Stomach smooth muscle (tissue), 2 donors: ENCODE measurements around the gene FERD3L.
A peak's percentile ranks its signal among the peaks of the same experiment; 100 is the strongest.

Experiments used
- H3K27ac ChIP-seq: one replicate; pipeline ENCODE4 v1.7.0; 2013; ENCODE audit warnings: mild to moderate bottlenecking, low read length, inconsistent platforms
- H3K27me3 ChIP-seq, 2 donors: one replicate each; pipeline ENCODE4 v1.7.0; 2013; ENCODE audit warnings: low read length in 2 of 2; ENCODE audit not compliant: insufficient read depth in 2 of 2, control insufficient read depth in 1 of 2
- H3K36me3 ChIP-seq, 2 donors: one replicate each; pipeline ENCODE4 v1.7.0; 2013; ENCODE audit warnings: low read length in 2 of 2; ENCODE audit not compliant: control insufficient read depth in 2 of 2, insufficient read depth in 2 of 2
- H3K4me1 ChIP-seq: one replicate; pipeline ENCODE4 v1.7.0; 2013; ENCODE audit warnings: low read length; ENCODE audit not compliant: control insufficient read depth, insufficient read depth
- H3K4me3 ChIP-seq, 2 donors: one replicate each; pipeline ENCODE4 v1.7.0; 2013; ENCODE audit warnings: low read length in 2 of 2
- H3K9ac ChIP-seq, 2 donors: one replicate each; pipeline ENCODE4 v1.7.0; 2013; ENCODE audit warnings: low read length in 2 of 2, mild to moderate bottlenecking in 1 of 2
- H3K9me3 ChIP-seq, 2 donors: one replicate each; pipeline ENCODE4 v1.7.0; 2013; ENCODE audit warnings: low read length in 2 of 2; ENCODE audit not compliant: control insufficient read depth in 2 of 2
- donor health status: healthy.
- donor health status: Pancreatic carcinoma.

Gene FERD3L

DNA sequence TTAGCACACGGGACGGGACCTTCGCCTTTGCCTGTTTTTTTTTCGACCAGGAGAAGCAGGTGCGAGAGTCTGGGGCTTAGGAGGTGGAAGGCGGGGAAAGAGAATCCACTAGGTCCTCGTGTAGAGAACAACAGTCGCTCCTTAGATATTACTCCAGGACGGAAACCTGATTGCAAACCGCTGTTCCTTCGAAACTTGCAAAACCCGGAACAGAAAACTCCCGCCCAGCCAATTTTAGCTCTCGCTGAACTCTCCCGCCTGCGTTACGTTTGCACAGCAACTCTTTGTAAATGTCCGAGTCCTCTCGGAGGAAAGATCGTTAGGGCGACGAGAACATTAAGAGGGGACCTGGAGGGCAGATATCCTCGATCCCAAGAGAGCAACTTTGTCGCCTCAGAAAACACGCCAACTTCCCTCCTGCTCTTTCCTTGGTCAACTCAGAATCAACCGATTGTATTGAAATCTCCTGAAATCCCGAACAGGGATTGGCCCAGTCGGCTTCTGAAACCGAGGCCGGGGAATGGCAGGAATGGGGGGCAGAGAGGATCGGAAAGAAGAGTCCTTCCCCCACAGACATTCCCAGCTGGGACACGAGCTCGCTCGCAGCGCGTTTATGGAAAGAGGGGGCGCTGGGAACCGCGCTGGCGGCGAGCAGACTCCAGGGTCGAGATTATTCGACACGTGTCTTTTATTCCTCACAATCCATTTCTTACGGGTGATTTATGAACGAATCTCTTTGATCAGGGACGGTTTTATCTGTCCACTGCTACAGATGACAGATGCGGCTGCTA is 37.7 kb downstream of the FERD3L start:
- no peaks in the 10 kb centered on the region for H3K9me3 ChIP-seq
- H3K9ac ChIP-seq, result no peak overlapping the region
- H3K4me3 ChIP-seq, result peak overlapping the region; percentile 77
- no peaks in the 10 kb centered on the region for H3K36me3 ChIP-seq
- H3K27me3 ChIP-seq, result peaks cover 71 to 79% of the 10 kb centered on the region in 2 donors
- no peak overlapping the region for H3K27ac ChIP-seq
- peaks cover 25% of the 10 kb centered on the region for H3K4me1 ChIP-seq

DNA sequence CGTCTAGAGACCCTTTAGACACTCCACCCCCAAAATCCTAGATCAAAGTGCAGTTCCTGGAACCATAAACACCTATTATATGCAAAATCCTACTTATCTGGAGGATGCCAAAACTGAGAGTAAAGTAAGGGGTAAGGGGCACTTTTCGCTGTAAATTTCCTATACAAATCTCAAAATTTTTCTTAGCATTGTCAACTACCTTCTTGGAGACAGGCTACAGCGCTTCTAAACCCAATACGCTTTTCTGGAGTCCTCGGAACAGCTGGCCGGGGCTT is 38.2 kb downstream of the FERD3L start:
- Histone ChIP-seq H3K27me3 (peaks cover 66 to 75% of the 10 kb centered on the region in 2 donors), H3K4me3 (peak overlapping the region in 1 of 2 donors; percentile 77), H3K9ac (no peak overlapping the region), H3K4me1 (peaks cover 21% of the 10 kb centered on the region), H3K9me3 (no peaks in the 10 kb centered on the region), H3K36me3 (no peaks in the 10 kb centered on the region), H3K27ac (no peak overlapping the region)

DNA sequence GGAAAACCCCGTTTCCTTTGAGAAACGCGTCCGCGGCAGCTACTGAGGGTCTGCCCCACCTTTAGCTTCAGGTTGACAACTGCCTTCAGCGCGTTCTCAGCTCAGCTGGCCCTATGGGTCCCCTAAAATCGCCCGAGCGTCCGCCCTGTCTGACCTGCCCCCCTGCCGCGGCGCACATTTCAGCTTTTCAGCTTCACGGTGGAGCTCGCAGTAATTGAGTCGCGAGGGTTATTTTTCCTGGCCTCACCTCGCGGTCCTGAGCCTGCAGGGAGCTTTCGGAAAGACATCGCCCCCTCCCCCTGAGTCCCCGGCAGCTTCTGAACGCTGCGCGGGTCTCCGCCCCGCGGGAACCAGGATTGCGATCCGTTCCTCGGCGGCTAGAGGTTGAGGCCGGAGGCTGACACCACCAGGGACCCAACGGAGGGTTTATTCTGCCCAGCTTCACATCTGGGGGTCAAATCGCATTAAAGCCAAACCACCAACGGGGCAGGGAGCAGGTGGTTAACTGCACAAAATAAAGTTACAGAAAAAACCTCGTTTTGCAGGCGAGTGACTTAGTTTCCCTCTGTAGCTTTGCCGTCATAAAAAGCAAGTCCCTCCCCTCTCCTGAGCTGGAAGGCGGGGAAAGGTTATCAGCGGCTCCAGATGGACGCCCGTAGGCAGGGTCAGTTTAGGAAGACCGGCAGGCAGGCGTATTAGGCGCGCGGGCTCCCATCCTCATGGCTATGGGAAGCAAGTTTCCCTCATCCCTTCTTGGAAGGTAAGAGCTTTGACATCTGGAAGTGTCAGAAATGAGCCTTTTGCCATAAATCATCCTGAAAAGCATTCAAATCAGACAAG is 38.8 kb downstream of the FERD3L start:
- H3K4me3 ChIP-seq, result peak overlapping the region in 1 of 2 donors; percentile 77

GRCh38 chr7:19105546-19105945 is 39.7 kb downstream of the FERD3L start:
- H3K9ac ChIP-seq, result no peak overlapping the region
- H3K27me3 ChIP-seq, result peaks cover 54 to 70% of the 10 kb centered on the region in 2 donors

More for the DNA sequence above, 38.8 kb downstream of the FERD3L start:
- Histone ChIP-seq H3K27ac (no peak overlapping the region), H3K27me3 (peaks cover 62 to 74% of the 10 kb centered on the region in 2 donors), H3K36me3 (no peaks in the 10 kb centered on the region), H3K9ac (no peak overlapping the region), H3K4me1 (peaks cover 21% of the 10 kb centered on the region), H3K9me3 (no peaks in the 10 kb centered on the region)

DNA sequence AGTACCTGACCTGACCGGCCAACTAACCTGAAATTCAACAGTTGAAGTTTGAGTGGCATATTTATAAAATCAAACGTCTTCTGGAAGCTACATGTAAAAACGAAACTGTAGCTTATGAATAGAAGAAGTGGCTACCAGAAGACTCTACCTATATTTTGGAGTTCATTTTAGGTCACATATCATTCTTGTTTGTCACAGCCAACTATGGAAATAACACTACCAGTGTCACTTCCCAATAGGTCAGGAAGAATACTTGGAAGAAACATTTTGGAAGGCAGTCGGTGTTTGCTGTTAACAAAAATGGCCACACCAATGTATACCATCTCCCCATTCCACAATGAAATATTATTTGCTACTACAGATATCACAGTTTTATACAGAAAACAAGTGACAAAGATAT is 40.4 kb downstream of the FERD3L start:
- H3K27ac ChIP-seq, result no peak overlapping the region
- no peaks in the 10 kb centered on the region for H3K36me3 ChIP-seq
- no peak overlapping the region for H3K4me3 ChIP-seq
- H3K27me3 ChIP-seq, result peaks cover 47 to 66% of the 10 kb centered on the region in 2 donors
- H3K9me3 ChIP-seq, result no peaks in the 10 kb centered on the region
- H3K9ac ChIP-seq, result no peak overlapping the region
- peaks cover 21% of the 10 kb centered on the region for H3K4me1 ChIP-seq

More at GRCh38 chr7:19105546-19105945, 39.7 kb downstream of the FERD3L start:
- H3K4me1 ChIP-seq, result peaks cover 21% of the 10 kb centered on the region
- H3K4me3 ChIP-seq, result no peak overlapping the region
- no peak overlapping the region for H3K27ac ChIP-seq
- no peaks in the 10 kb centered on the region for H3K36me3 ChIP-seq
- H3K9me3 ChIP-seq, result no peaks in the 10 kb centered on the region

DNA sequence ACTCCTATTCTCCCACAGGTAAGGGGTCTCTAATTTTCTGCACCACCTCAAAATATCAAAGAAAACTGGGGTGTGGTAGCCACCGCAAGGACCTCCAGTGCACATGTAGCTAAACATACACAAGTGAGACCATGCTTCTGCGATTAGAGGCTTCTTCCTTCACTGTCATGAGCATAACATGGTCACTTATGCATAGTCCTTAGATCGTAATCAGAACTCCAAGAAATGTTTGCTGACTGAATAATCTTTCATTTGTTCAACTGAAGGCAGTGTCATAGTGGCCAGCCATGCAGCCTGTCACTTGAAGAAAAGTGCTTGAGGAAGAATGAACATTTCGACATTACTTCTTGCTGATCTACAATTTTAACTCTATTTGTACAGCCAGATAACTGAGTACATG is 42.3 kb downstream of the FERD3L start:
- no peak overlapping the region for H3K9ac ChIP-seq
- no peaks in the 10 kb centered on the region for H3K9me3 ChIP-seq
- no peak overlapping the region for H3K27ac ChIP-seq
- H3K36me3 ChIP-seq, result no peaks in the 10 kb centered on the region
- H3K4me3 ChIP-seq, result no peak overlapping the region
- H3K27me3 ChIP-seq, result peaks cover 31 to 47% of the 10 kb centered on the region in 2 donors
- peaks cover 14% of the 10 kb centered on the region for H3K4me1 ChIP-seq

DNA sequence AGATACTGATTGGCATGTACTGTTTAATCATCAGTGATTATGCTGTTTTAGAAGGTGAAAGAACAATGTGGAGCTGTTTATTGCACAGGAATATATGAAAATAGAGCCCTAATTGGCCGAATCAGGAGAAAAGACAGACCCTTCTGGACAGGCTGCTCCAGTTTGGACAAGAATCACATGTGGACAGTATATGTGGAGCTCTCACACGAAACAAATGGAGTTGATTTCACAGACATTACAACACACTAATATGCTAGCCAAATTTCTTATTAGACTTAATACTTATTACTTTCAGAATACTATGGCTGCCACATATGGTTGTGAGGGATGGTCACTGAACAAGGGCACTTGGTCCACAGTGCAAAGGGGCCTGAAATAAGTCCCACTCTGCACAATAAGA is 43.3 kb downstream of the FERD3L start:
- H3K36me3 ChIP-seq, result no peaks in the 10 kb centered on the region

GRCh38 chr7:19101472-19101871 is 43.7 kb downstream of the FERD3L start:
- Histone ChIP-seq H3K27me3 (peaks cover 17 to 33% of the 10 kb centered on the region in 2 donors), H3K4me1 (peaks cover 2% of the 10 kb centered on the region), H3K4me3 (no peak overlapping the region), H3K9me3 (no peaks in the 10 kb centered on the region), H3K27ac (no peak overlapping the region), H3K9ac (no peak overlapping the region), H3K36me3 (no peaks in the 10 kb centered on the region)

More for the DNA sequence above, 43.3 kb downstream of the FERD3L start:
- H3K9ac ChIP-seq, result no peak overlapping the region
- no peaks in the 10 kb centered on the region for H3K9me3 ChIP-seq
- no peak overlapping the region for H3K27ac ChIP-seq
- H3K4me1 ChIP-seq, result peaks cover 5% of the 10 kb centered on the region
- no peak overlapping the region for H3K4me3 ChIP-seq
- peaks cover 21 to 37% of the 10 kb centered on the region in 2 donors for H3K27me3 ChIP-seq

- Histone ChIP-seq H3K27ac (no peak overlapping the region), H3K9me3 (no peaks in the 10 kb centered on the region), H3K4me3 (no peak overlapping the region), H3K9ac (no peak overlapping the region), H3K36me3 (no peaks in the 10 kb centered on the region), H3K27me3 (peaks cover 4 to 20% of the 10 kb centered on the region in 2 donors), H3K4me1 (no peaks in the 10 kb centered on the region)
These were observed 45.3 kb downstream of the FERD3L start for GRCh38 chr7:19099924-19100323.

- Histone ChIP-seq H3K27me3 (peaks cover 4 to 13% of the 10 kb centered on the region in 2 donors), H3K4me3 (no peak overlapping the region), H3K36me3 (no peaks in the 10 kb centered on the region), H3K4me1 (no peaks in the 10 kb centered on the region), H3K27ac (no peak overlapping the region), H3K9me3 (no peaks in the 10 kb centered on the region), H3K9ac (no peak overlapping the region)
These were observed 46.0 kb downstream of the FERD3L start for GRCh38 chr7:19099194-19099593.
